Esophagus squamous epithelium (tissue), 4 donors: ENCODE results near the gene FBP1.

Experiments used
- POLR2A ChIP-seq, 4 donors: fragments of 450-650 bp; IDR thresholded peaks; one replicate each; pipeline ENCODE4 v1.6.1; 2017; ENCODE audit warnings: antibody characterized with exemption in 4 of 4, mild to moderate bottlenecking in 4 of 4, moderate library complexity in 3 of 4
- TF ChIP-seq, protein P1 (sequence below), 6 experiments: fragments of 450-650 bp in 4 of 6; fragments of 200-600 bp in 2 of 6; sonication (generic) in 2 of 6; IDR thresholded peaks; one replicate each; pipeline ENCODE4 v1.5.1; 2016 to 2019; ENCODE audit warnings: antibody characterized with exemption in 6 of 6, mild to moderate bottlenecking in 4 of 6, moderate library complexity in 4 of 6

DNA sequence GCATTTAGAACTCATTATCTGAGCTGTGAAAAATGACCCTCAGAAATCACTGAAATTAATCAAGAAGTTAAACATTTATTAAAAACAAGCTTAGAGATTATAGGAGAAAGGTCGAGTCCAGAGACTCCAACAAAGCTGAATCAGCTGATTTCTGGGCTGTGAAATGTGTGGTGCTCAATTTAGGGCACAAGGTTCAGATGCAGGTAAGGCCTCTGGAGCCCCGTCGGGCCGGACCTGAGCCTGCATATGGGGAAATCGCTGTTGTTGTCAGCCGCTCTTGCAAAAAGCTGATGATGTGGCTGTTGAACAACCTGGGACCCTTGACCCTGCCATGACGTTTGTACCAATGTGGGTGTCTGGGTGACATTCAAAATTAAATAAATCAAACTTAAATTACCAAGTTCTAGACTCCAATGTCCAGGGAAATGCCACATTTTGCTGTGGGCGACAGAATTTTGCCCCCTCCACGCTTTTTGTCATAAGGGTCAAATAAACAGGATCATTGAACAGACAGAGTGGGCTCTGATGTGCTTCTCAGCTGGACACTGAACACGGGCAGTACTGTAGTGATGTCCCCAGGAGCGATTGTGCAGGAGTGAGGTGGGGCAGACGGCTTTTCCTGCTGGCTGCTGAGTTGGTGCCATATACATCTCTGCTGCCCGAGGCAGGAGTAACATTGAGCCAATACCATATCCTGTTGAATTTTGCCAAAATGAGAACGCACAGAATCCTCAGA lies 27.2 kb upstream of the FBP1 start:
- TF ChIP-seq, protein P1, sequence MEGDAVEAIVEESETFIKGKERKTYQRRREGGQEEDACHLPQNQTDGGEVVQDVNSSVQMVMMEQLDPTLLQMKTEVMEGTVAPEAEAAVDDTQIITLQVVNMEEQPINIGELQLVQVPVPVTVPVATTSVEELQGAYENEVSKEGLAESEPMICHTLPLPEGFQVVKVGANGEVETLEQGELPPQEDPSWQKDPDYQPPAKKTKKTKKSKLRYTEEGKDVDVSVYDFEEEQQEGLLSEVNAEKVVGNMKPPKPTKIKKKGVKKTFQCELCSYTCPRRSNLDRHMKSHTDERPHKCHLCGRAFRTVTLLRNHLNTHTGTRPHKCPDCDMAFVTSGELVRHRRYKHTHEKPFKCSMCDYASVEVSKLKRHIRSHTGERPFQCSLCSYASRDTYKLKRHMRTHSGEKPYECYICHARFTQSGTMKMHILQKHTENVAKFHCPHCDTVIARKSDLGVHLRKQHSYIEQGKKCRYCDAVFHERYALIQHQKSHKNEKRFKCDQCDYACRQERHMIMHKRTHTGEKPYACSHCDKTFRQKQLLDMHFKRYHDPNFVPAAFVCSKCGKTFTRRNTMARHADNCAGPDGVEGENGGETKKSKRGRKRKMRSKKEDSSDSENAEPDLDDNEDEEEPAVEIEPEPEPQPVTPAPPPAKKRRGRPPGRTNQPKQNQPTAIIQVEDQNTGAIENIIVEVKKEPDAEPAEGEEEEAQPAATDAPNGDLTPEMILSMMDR (IDR thresholded peaks at IDR 0.05): no peak
- no peak for TF ChIP-seq POLR2A (IDR thresholded peaks at IDR 0.05)
